ENCODE data around the gene TSGA10.

TSGA10 gene

DNA sequence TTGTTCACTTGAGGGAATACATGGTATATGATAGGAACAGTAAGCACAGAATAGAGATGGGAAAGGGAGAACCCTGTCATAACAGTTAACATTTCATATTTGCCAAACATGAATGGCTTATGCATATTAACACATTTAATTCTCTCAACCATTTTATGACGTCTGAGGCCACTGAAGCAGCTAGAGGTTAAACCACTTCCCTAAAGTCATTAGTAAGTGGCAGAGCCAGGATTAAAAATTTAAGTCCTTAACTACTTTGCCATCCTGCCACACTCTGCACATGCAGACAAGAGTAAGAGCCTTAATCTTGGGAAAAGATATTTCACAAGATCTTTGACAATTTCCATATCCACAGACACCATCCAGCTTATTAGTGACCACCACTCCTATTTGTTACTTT lies 2.1 kb upstream of the TSGA10 start (continued):
- TF ChIP-seq ZNF184 (tag by site-specific recombination; IDR thresholded peaks at IDR 0.05) (no peak), ZNF248 (tag by site-specific recombination; IDR thresholded peaks at IDR 0.05) (no peak), ZNF174 (tag by site-specific recombination; IDR thresholded peaks at IDR 0.05) (no peak)

DNA sequence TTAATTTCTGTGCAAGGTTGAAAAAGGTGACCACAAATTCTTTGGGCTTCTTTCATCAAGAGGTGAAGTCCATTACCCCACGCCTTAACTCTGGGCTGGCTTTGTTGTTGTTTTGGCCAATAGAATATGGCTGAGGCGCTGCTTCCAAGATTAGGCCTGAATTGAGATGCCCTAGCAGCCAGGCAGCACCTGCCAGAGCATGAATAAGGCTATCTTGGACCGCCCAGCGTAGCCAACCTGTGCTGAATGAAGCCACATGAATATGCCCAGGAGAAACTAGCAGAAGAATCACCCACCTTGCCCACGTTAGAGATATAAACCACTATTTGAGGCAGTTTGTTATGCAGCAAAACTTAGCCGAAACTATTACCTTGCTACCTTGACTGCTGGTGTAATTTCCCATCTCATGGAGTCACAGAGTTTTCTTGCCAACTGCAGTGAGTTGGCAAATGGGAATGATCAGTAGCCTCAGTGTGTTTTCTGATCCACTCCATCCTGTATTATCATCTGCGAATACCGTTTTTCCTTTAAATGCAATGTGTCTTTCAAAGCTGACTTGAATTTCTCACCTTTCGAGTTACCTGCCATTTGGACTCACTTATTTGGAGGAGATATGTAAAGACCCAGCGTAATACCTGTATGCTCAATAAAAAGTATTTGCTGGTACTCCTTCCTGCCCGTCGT lies 679 bp downstream of the TSGA10 start:
- Histone ChIP-seq H3K4me3 (ENCODE audit: low read depth, low read length) (peak overlapping the region; percentile 63), H3K27ac (ENCODE audit: extremely low read depth, low read depth, low read length) (0 out of 2 replicates have a peak overlapping the region, but pooled peaks have one; percentile 71), H3K9me3 (ENCODE audit: control insufficient read depth, insufficient read depth, low read depth, low read length) (no peaks in the 10 kb centered on the region), H3K4me1 (ENCODE audit: control insufficient read depth, insufficient read depth, low read length) (peaks cover 3% of the 10 kb centered on the region; the same call in 1 of the 2 replicates), H3K36me3 (ENCODE audit: control insufficient read depth in 2 of 2, insufficient read depth in 1 of 2, low read length in 2 of 2) (peaks cover 0 to 17% of the 10 kb centered on the region in 2 experiments; a peak in 2 of 3 replicates)
- TF ChIP-seq BCL6B (tag by site-specific recombination; IDR thresholded peaks at IDR 0.05) (no peak), ZBTB17 (tag by site-specific recombination; IDR thresholded peaks at IDR 0.05) (no peak)
- CTCF ChIA-PET: interaction anchor here (1.7 kb wide), 1 partner anchor 13 kb away, joined by 3 read pairs; no protein-coding TSS in a partner anchor
- POLR2A ChIA-PET: interaction anchor here (1.2 to 5.8 kb wide), 7 partner anchors 13 to 183 kb away, joined by 3 to 58 read pairs (median 4); partner anchors contain the start of genes C2orf15, EIF5B, MITD1 and MRPL30

DNA sequence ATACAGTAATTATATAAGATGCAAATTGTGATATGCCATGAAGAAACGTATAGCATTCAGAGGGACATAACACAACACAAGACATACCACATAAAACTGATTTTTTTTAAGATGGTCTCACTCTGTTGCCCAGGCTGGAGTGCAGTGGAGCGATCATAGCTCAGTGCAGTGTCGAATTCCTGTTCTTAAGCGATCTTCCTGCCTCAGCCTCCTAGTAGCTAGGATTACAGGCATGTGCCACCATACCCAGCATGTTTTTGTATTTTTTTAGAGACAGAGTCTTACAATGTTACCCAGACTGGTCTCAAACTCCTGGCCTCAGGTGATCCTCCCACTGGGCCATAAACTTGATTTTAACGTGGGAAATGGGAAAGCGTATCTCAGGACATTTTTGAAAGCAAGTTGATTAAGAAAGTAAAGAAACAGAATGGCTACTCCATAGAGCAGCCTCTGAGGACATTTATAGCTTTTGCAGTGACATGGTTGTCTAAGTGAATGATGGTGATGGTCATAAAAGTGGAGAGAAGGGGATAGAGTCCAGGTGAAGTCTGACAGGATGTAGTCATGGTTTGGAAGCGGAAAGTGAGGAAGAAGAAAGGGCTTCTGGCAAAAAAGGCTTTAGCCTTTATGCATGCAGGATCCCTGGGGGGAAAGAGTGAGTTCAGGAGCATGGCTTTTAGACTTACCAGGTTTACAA lies 2.4 kb downstream of the TSGA10 start:
- H3K9me3 ChIP-seq (ENCODE audit: control insufficient read depth, insufficient read depth, low read depth, low read length): no peaks in the 10 kb centered on the region
- ChIA-PET CTCF (interaction anchor here (0.8 kb wide), 1 partner anchor 185 kb away, joined by 3 read pairs; the partner anchor contains the start of gene EIF5B), POLR2A (interaction anchor here (5.8 kb wide), 1 partner anchor 11 kb away, joined by 58 read pairs; the partner anchor contains the start of gene C2orf15)
- peaks cover 3% of the 10 kb centered on the region; the same call in 1 of the 2 replicates for H3K4me1 ChIP-seq (ENCODE audit: control insufficient read depth, insufficient read depth, low read length)
- no peak overlapping the region for H3K27ac ChIP-seq (ENCODE audit: extremely low read depth, low read depth, low read length)
- no peak overlapping the region for H3K4me3 ChIP-seq (ENCODE audit: low read depth, low read length)
- 0 out of 2 replicates have a peak, but pooled peaks have one; percentile 28 for TF ChIP-seq PRDM1 (tag by site-specific recombination; IDR thresholded peaks at IDR 0.05)
- TF ChIP-seq, protein P1, sequence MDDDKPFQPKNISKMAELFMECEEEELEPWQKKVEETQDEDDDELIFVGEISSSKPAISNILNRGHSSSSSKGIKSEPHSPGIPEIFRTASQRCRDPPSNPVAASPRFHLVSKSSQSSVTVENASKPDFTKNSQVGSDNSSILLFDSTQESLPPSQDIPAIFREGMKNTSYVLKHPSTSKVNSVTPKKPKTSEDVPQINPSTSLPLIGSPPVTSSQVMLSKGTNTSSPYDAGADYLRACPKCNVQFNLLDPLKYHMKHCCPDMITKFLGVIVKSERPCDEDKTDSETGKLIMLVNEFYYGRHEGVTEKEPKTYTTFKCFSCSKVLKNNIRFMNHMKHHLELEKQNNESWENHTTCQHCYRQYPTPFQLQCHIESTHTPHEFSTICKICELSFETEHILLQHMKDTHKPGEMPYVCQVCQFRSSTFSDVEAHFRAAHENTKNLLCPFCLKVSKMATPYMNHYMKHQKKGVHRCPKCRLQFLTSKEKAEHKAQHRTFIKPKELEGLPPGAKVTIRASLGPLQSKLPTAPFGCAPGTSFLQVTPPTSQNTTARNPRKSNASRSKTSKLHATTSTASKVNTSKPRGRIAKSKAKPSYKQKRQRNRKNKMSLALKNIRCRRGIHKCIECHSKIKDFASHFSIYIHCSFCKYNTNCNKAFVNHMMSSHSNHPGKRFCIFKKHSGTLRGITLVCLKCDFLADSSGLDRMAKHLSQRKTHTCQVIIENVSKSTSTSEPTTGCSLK (tag by site-specific recombination; IDR thresholded peaks at IDR 0.05): no peak
- H3K36me3 ChIP-seq (ENCODE audit: control insufficient read depth in 2 of 2, insufficient read depth in 1 of 2, low read length in 2 of 2): peaks cover 0 to 9% of the 10 kb centered on the region in 2 experiments; a peak in 2 of 3 replicates

GRCh38 chr2:99150706-99151105 lies 4.0 kb downstream of the TSGA10 start:
- TF ChIP-seq ZNF560 (tag by site-specific recombination; IDR thresholded peaks at IDR 0.05; ENCODE audit: borderline replicate concordance) (no peak), ZSCAN23 (tag by site-specific recombination; IDR thresholded peaks at IDR 0.05) (no peak), RBAK (tag by site-specific recombination; IDR thresholded peaks at IDR 0.05) (no peak), ZNF132 (tag by site-specific recombination; IDR thresholded peaks at IDR 0.05; ENCODE audit: borderline replicate concordance) (no peak), ZNF19 (tag by site-specific recombination; IDR thresholded peaks at IDR 0.05; ENCODE audit: low read depth) (no peak), WT1 (tag by site-specific recombination; IDR thresholded peaks at IDR 0.05) (no peak)
- TF ChIP-seq, protein P2, sequence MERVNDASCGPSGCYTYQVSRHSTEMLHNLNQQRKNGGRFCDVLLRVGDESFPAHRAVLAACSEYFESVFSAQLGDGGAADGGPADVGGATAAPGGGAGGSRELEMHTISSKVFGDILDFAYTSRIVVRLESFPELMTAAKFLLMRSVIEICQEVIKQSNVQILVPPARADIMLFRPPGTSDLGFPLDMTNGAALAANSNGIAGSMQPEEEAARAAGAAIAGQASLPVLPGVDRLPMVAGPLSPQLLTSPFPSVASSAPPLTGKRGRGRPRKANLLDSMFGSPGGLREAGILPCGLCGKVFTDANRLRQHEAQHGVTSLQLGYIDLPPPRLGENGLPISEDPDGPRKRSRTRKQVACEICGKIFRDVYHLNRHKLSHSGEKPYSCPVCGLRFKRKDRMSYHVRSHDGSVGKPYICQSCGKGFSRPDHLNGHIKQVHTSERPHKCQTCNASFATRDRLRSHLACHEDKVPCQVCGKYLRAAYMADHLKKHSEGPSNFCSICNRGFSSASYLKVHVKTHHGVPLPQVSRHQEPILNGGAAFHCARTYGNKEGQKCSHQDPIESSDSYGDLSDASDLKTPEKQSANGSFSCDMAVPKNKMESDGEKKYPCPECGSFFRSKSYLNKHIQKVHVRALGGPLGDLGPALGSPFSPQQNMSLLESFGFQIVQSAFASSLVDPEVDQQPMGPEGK (tag by site-specific recombination; IDR thresholded peaks at IDR 0.05): no peak
- CTCF ChIA-PET: no interaction called here
- POLR2A ChIA-PET: interaction anchor here (5.8 kb wide), 1 partner anchor 9 kb away, joined by 58 read pairs; the partner anchor contains the start of gene C2orf15

More at GRCh38 chr2:99150706-99151105, 4.0 kb downstream of the TSGA10 start:
- Histone ChIP-seq H3K27ac (ENCODE audit: extremely low read depth, low read depth, low read length) (no peak overlapping the region), H3K4me1 (ENCODE audit: control insufficient read depth, insufficient read depth, low read length) (peaks cover 3% of the 10 kb centered on the region; the same call in 1 of the 2 replicates), H3K4me3 (ENCODE audit: low read depth, low read length) (no peak overlapping the region), H3K9me3 (ENCODE audit: control insufficient read depth, insufficient read depth, low read depth, low read length) (no peaks in the 10 kb centered on the region), H3K36me3 (ENCODE audit: control insufficient read depth in 2 of 2, insufficient read depth in 1 of 2, low read length in 2 of 2) (no peaks in the 10 kb centered on the region; a peak in 1 of 3 replicates)
